ENCODE data around the gene CORT.

DNA sequence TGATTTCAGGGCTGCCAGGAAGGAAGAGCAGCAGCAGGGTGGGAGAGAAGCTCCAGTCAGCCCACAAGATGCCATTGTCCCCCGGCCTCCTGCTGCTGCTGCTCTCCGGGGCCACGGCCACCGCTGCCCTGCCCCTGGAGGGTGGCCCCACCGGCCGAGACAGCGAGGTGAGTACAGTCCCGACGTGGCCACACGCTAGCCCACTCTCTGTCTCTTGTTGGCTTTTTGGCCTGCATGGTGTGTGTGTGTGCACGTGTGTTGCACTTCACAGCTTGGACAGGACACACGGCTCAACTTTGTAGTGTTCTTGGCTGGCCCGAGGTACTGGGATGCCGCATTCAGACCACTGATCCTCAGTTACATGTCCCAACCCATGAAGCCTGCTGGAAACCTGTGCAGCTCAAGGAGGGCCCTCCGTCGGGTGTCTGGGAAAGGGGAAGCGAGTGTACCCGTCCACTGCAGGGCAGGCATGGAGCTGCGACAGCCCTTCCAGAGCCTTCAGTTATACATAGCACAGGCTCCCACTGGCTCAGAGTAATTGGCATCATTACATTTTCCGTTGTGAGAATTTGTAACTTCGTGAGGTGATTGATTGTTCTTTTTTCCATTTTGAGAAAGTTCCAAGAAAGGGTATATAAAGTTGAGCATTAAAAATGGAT lies 454 bp downstream of the CORT start:
- TF ChIP-seq, protein P1, sequence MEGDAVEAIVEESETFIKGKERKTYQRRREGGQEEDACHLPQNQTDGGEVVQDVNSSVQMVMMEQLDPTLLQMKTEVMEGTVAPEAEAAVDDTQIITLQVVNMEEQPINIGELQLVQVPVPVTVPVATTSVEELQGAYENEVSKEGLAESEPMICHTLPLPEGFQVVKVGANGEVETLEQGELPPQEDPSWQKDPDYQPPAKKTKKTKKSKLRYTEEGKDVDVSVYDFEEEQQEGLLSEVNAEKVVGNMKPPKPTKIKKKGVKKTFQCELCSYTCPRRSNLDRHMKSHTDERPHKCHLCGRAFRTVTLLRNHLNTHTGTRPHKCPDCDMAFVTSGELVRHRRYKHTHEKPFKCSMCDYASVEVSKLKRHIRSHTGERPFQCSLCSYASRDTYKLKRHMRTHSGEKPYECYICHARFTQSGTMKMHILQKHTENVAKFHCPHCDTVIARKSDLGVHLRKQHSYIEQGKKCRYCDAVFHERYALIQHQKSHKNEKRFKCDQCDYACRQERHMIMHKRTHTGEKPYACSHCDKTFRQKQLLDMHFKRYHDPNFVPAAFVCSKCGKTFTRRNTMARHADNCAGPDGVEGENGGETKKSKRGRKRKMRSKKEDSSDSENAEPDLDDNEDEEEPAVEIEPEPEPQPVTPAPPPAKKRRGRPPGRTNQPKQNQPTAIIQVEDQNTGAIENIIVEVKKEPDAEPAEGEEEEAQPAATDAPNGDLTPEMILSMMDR (IDR thresholded peaks at IDR 0.05) = no peak
- no peak for TF ChIP-seq POLR2A (IDR thresholded peaks at IDR 0.05)
